HepG2 (cell line): ENCODE measurements around the gene HYLS1. TPM values are rescaled to one million over a fixed set of nuclear protein-coding genes. Genes with fewer than 3 reads are reported as not detected.

Experiments used
- ARID4A ChIP-seq: sonication (generic); formaldehyde crosslinking; IDR thresholded peaks from 2 replicates; pipeline ENCODE4 v1.5.0; 2020; ENCODE audit warnings: mild to moderate bottlenecking, missing genetic modification reagents, borderline replicate concordance
- BCL3 ChIP-seq: sonication (generic); formaldehyde crosslinking; IDR thresholded peaks from 2 replicates; pipeline ENCODE4 v1.5.1; 2020; ENCODE audit warnings: mild to moderate bottlenecking, missing genetic modification reagents, moderate library complexity
- CC2D1A ChIP-seq: sonication (generic); formaldehyde crosslinking; IDR thresholded peaks from 2 replicates; pipeline ENCODE4 v1.8.1; 2023; ENCODE audit warnings: mild to moderate bottlenecking, missing genetic modification reagents
- HMGXB4 ChIP-seq, 2 experiments: sonication (generic) in 1 of 2; formaldehyde crosslinking in 1 of 2; IDR thresholded peaks; 2 replicates each; pipeline versions ENCODE4 v1.4.0 to v1.6.1; 2018 to 2020; ENCODE audit warnings: missing genetic modification reagents in 2 of 2, borderline replicate concordance in 1 of 2, low read depth in 1 of 2, mild to moderate bottlenecking in 1 of 2, missing biosample characterization in 1 of 2
- MLLT10 ChIP-seq: sonication (generic); formaldehyde crosslinking; IDR thresholded peaks from 2 replicates; pipeline ENCODE4 v1.4.0; 2020; ENCODE audit warnings: missing genetic modification reagents
- NFRKB ChIP-seq: fragments of 450-650 bp; IDR thresholded peaks from 2 replicates; pipeline ENCODE4 v1.6.1; 2017
- PBX3 ChIP-seq: sonication (generic); formaldehyde crosslinking; IDR thresholded peaks from 2 replicates; pipeline ENCODE4 v1.8.1; 2023; ENCODE audit warnings: missing genetic modification reagents, inconsistent platforms, borderline replicate concordance
- THYN1 ChIP-seq: sonication (generic); formaldehyde crosslinking; IDR thresholded peaks from 2 replicates; pipeline ENCODE4 v1.8.1; 2023; ENCODE audit warnings: low read depth, mild to moderate bottlenecking, moderate library complexity, missing genetic modification reagents, borderline replicate concordance
- ZNF251 ChIP-seq: sonication (generic); formaldehyde crosslinking; IDR thresholded peaks from 2 replicates; pipeline ENCODE4 v1.9.0; 2021; ENCODE audit warnings: mild to moderate bottlenecking, missing genetic modification reagents
- ZNF441 ChIP-seq: sonication (generic); formaldehyde crosslinking; IDR thresholded peaks from 2 replicates; pipeline ENCODE4 v1.7.0; 2021; ENCODE audit warnings: missing genetic modification reagents, borderline replicate concordance
- ZNF619 ChIP-seq: sonication (generic); formaldehyde crosslinking; IDR thresholded peaks from 2 replicates; pipeline ENCODE4 v1.4.0; 2020; ENCODE audit warnings: mild to moderate bottlenecking, missing genetic modification reagents
- ZNF816 ChIP-seq: sonication (generic); formaldehyde crosslinking; IDR thresholded peaks from 2 replicates; pipeline ENCODE4 v1.8.0; 2022; ENCODE audit warnings: missing genetic modification reagents, mild to moderate bottlenecking, borderline replicate concordance
- ZNF83 ChIP-seq: sonication (generic); formaldehyde crosslinking; IDR thresholded peaks from 2 replicates; pipeline ENCODE4 v1.4.0; 2020; ENCODE audit warnings: missing genetic modification reagents, mild to moderate bottlenecking, borderline replicate concordance
- ZSCAN20 ChIP-seq: sonication (generic); formaldehyde crosslinking; IDR thresholded peaks from 2 replicates; pipeline ENCODE4 v1.4.0; 2020; ENCODE audit warnings: missing genetic modification reagents, mild to moderate bottlenecking, borderline replicate concordance
- polyA plus RNA-seq, 8 experiments: library from polyadenylated mRNA; depleted of rRNA in 3 of 8; stranded (reverse) in 7 of 8; unstranded in 1 of 8; fragments of >200 nt; fragmentation: Illumina TruSeq in 4 of 8; extraction: Trizol in 4 of 8; gene quantifications; 2 replicates each; pipeline versions ENCODE4 v1.2.1 to v1.2.3, GENCODE V29; 2011 to 2016; ENCODE audit warnings: low read depth in 4 of 8, missing spikeins in 1 of 8, mixed read lengths in 1 of 8; ENCODE audit not compliant: insufficient read depth in 1 of 8
- total RNA-seq, 5 experiments: library from RNA; depleted of rRNA; stranded (reverse); fragments of >200 nt; fragmentation: Illumina TruSeq; extraction: Trizol; gene quantifications; 2 replicates each; pipeline ENCODE4 v1.2.3, GENCODE V29; 2016; ENCODE audit warnings: low read depth in 1 of 5
- TF ChIP-seq, protein P1 (sequence below): sonication (generic); formaldehyde crosslinking; IDR thresholded peaks from 2 replicates; pipeline ENCODE4 v1.4.0; 2020; ENCODE audit warnings: missing genetic modification reagents, borderline replicate concordance

The HYLS1 gene
- total and polyA plus RNA-seq, 2 of the 13 experiments (the other 11 are each of a cell fraction or from before 2014, with no cell fraction given), result 1.3 to 3.8 TPM

GRCh38 chr11:125925247-125925740, 37.8 kb downstream of the HYLS1 start (continued):
- TF ChIP-seq BCL3 (CRISPR knock-in tag) (no peak), ARID4A (CRISPR knock-in tag) (peak; percentile 61; the same call in 1 of the 2 replicates), CC2D1A (CRISPR knock-in tag) (no peak), ZNF619 (no peak), MLLT10 (CRISPR knock-in tag) (no peak), PBX3 (CRISPR knock-in tag) (no peak), ZNF251 (no peak), ZSCAN20 (CRISPR knock-in tag) (0 out of 2 replicates have a peak, but pooled peaks have one; percentile 51), ZNF816 (CRISPR knock-in tag) (no peak), ZNF441 (no peak), THYN1 (no peak), HMGXB4 (CRISPR knock-in tag; IDR thresholded peaks at IDR 0.05; ENCODE audit: borderline replicate concordance in 1 of 2, low read depth in 1 of 2) (peak in 1 of 2 experiments; percentile 62; a peak in 1 of 4 replicates), ZNF83 (CRISPR knock-in tag) (no peak), NFRKB (no peak)
- TF ChIP-seq, protein P1, sequence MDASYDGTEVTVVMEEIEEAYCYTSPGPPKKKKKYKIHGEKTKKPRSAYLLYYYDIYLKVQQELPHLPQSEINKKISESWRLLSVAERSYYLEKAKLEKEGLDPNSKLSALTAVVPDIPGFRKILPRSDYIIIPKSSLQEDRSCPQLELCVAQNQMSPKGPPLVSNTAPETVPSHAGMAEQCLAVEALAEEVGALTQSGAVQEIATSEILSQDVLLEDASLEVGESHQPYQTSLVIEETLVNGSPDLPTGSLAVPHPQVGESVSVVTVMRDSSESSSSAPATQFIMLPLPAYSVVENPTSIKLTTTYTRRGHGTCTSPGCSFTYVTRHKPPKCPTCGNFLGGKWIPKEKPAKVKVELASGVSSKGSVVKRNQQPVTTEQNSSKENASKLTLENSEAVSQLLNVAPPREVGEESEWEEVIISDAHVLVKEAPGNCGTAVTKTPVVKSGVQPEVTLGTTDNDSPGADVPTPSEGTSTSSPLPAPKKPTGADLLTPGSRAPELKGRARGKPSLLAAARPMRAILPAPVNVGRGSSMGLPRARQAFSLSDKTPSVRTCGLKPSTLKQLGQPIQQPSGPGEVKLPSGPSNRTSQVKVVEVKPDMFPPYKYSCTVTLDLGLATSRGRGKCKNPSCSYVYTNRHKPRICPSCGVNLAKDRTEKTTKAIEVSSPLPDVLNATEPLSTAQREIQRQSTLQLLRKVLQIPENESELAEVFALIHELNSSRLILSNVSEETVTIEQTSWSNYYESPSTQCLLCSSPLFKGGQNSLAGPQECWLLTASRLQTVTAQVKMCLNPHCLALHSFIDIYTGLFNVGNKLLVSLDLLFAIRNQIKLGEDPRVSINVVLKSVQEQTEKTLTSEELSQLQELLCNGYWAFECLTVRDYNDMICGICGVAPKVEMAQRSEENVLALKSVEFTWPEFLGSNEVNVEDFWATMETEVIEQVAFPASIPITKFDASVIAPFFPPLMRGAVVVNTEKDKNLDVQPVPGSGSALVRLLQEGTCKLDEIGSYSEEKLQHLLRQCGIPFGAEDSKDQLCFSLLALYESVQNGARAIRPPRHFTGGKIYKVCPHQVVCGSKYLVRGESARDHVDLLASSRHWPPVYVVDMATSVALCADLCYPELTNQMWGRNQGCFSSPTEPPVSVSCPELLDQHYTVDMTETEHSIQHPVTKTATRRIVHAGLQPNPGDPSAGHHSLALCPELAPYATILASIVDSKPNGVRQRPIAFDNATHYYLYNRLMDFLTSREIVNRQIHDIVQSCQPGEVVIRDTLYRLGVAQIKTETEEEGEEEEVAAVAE (CRISPR knock-in tag), result no peak
